GM12872 (cell line): Measurements from ENCODE around the gene MXI1.

ENCODE experiments used
- CTCF ChIP-seq: IDR thresholded peaks from 3 replicates; pipeline ENCODE4 v1.5.1; 2011; ENCODE audit warnings: low read depth, mild to moderate bottlenecking, low read length, moderate library complexity; ENCODE audit not compliant: insufficient read depth

The MXI1 gene

DNA sequence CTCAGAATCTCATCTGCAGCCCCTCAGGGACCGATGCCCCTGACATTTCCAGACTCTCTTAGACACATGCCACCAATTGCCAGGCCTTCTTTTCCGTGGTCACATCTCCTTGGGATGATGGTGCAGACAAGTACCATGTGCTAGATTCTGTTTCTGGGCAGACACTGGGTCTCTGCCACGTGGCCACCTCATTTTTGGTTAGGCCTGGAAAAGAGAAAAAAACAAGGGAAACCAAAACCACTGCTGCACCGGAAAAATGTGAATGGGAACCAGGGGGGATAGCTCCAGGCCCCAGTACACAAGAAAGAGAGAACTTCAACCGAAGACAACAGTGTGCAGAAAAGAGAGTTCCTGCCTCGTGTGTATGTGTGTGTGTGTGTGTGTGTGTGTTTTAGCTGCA, 23.0 kb upstream of the MXI1 start:
- TF ChIP-seq CTCF: no peak

GRCh38 chr10:110190170-110190569, 17.2 kb upstream of the MXI1 start:
- TF ChIP-seq CTCF: no peak

- TF ChIP-seq CTCF: 0 out of 3 replicates have a peak, but pooled peaks have one; percentile 19
Measured at GRCh38 chr10:110192552-110192951, 14.9 kb upstream of the MXI1 start.

GRCh38 chr10:110200503-110200902, 6.9 kb upstream of the MXI1 start:
- no peak for TF ChIP-seq CTCF

DNA sequence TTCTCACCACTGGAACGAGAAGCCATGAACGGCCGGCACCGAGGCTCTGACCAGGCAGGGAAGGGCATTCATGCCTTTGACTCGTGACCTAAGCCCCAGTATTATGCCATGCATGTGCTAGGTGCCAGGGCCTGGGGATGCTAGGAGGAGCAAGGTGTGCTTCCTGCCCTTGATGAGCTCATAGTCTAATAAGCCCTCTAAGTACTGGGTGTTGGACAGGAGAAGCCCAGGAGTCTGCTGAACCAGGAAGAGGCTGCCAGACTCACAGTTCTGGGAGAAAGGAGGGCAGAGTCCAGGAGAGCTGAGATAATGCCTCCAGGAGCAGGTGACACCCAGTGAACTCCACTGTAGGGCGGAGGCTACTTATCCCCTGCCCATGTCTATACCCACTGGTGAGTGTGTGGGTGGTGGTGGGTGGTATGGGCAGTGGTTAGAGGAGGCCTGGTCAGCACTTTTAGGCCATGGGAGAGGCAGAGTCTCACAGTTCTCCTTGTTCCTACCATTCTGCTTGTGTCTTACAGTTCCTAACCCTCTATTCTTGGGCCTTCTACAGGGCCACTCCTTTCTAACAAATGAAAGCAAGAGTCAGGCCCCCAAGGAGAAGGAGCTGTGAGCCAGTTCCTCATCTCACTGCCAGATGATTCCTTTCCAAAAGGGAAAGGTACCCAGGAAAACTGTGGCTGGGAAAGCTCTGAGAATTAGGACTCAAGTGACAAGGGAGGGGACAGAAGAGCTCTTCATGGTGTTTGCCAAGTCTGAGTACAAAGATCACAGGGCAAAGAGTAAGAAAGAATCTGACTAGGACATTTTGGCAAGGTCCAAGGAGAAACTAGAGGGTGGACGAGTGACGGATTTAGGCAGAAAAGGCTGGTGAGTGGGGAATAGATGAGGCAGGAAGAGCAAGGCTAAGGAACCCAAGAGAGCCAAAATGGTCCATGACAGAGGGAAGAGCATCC, 3.6 kb upstream of the MXI1 start:
- TF ChIP-seq CTCF: no peak

DNA sequence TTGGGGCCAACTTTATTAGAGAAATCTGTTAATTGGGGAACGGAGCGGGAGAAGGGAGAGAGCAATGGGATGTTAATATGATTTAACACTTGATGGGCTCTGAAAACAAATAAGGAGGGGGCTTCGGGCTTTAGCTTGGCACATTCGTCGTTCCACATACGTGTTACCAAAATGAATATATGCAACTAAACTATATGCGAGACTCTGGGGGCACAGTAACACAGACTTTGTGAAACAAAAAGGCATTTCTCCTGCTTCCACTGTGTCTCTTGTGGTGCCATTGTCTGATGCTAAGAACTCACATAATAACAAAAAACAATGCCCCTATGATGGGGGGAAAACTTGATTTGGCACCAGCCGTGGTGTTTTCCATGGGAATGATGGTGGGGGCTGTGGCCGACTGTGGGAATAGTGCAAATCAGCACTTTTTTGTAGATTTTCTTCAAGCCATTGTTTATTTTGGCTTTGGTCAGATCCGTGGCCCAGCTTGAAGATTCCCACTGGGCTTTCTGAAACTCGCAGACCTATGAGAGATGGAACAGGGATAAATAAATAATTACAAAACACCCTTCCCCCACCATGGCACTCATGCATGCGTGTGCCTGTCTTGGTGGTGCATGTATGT, 2.2 kb upstream of the MXI1 start:
- no peak for TF ChIP-seq CTCF

GRCh38 chr10:110207805-110208613, 604 bp downstream of the MXI1 start:
- TF ChIP-seq CTCF: no peak
